Lower leg skin (tissue), 3 donors: ENCODE measurements around the gene RAD17.

Experiments used
- CTCF ChIP-seq, 3 donors: fragments of 450-650 bp; IDR thresholded peaks; one replicate each; pipeline ENCODE4 v1.5.1; 2016; ENCODE audit warnings: antibody characterized with exemption in 3 of 3, mild to moderate bottlenecking in 3 of 3, moderate library complexity in 2 of 3
- POLR2A ChIP-seq, 2 donors: fragments of 450-650 bp; IDR thresholded peaks; one replicate each; pipeline ENCODE4 v1.6.1; 2016 to 2017; ENCODE audit warnings: antibody characterized with exemption in 2 of 2, mild to moderate bottlenecking in 1 of 2, moderate library complexity in 1 of 2

- no peak for TF ChIP-seq CTCF (IDR thresholded peaks at IDR 0.05)
- no peak for TF ChIP-seq POLR2A (IDR thresholded peaks at IDR 0.05)
These were observed 43.3 kb upstream of the RAD17 start for GRCh38 chr5:69326365-69326764.
